Activated naive CD4-positive, alpha-beta T cell treated with Interleukin-2 at 50 U/mL for 16 hours (primary cell): ENCODE measurements around the gene KCNA4.
"Not testable (repeated sequence)": the region's sequence is repeated elsewhere in the genome, so short reads cannot be mapped to it uniquely, and the experiment has no call there.

Experiments used
- DNase-seq: peaks from one replicate; pipeline ENCODE4 v3.0.0-alpha.2; 2020

The KCNA4 gene

GRCh38 chr11:30016588-30017363, at the start of gene KCNA4:
KCNA4 (minus strand) TSS chr11:30017030; CDS start chr11:30012678, 4,352 bp downstream.
- no peak for DNase-seq

GRCh38 chr11:30062103-30062502, 45.3 kb upstream of the KCNA4 start:
- DNase-seq, result no peak

- no peak for DNase-seq
Measured at GRCh38 chr11:30059172-30059815, 42.5 kb upstream of the KCNA4 start.

GRCh38 chr11:30049214-30049613, 32.4 kb upstream of the KCNA4 start:
- DNase-seq, result no peak

- DNase-seq, result no peak
Measured at GRCh38 chr11:30046578-30046945, 29.7 kb upstream of the KCNA4 start.

- no peak for DNase-seq
Measured at GRCh38 chr11:30045921-30046577, 29.2 kb upstream of the KCNA4 start.

GRCh38 chr11:30045144-30045543, 28.3 kb upstream of the KCNA4 start:
- DNase-seq, result no peak

GRCh38 chr11:30041171-30041570, 24.3 kb upstream of the KCNA4 start:
- DNase-seq, result no peak

- not testable (repeated sequence) for DNase-seq
Measured at GRCh38 chr11:30034746-30035145, 17.9 kb upstream of the KCNA4 start.

- not testable (repeated sequence) for DNase-seq
Measured at GRCh38 chr11:30034166-30034565, 17.3 kb upstream of the KCNA4 start.

- DNase-seq, result no peak
Measured at GRCh38 chr11:30025396-30026139, 8.7 kb upstream of the KCNA4 start.

- no peak for DNase-seq
Measured at GRCh38 chr11:30023074-30023473, 6.2 kb upstream of the KCNA4 start.

- no peak for DNase-seq
Measured at GRCh38 chr11:30019481-30019880, 2.7 kb upstream of the KCNA4 start.

GRCh38 chr11:30018495-30018894, 1.7 kb upstream of the KCNA4 start:
- no peak for DNase-seq

GRCh38 chr11:30017445-30017895, 640 bp upstream of the KCNA4 start:
- DNase-seq, result no peak

GRCh38 chr11:30015725-30016412, 961 bp downstream of the KCNA4 start:
- DNase-seq, result no peak

GRCh38 chr11:30012346-30012745, 4.5 kb downstream of the KCNA4 start:
- DNase-seq, result no peak

GRCh38 chr11:30009060-30009459, 7.8 kb downstream of the KCNA4 start:
- no peak for DNase-seq

- DNase-seq, result no peak
Measured at GRCh38 chr11:30006876-30007275, 10.0 kb downstream of the KCNA4 start.

GRCh38 chr11:30002157-30002785, 14.6 kb downstream of the KCNA4 start:
- DNase-seq, result no peak

- DNase-seq, result no peak
Measured at GRCh38 chr11:30000986-30001750, 15.7 kb downstream of the KCNA4 start.
